Central memory CD8-positive, alpha-beta T cell (primary cell): Measurements from ENCODE around the gene VAV1.
"Not testable (repeated sequence)": the region's sequence is repeated elsewhere in the genome, so short reads cannot be mapped to it uniquely, and the experiment has no call there.

Experiments used
- ATAC-seq: fragments of 150-1000 bp; cut with Tn5 transposase; replicated peaks from 2 replicates; pipeline ENCODE4 v1.10.0; 2022; ENCODE audit warnings: mild to moderate bottlenecking, moderate FRiP score, moderate number of reproducible peaks; ENCODE audit not compliant: poor library complexity, severe bottlenecking; ENCODE audit errors: extremely low read depth
- DNase-seq, 2 donors: peaks; one replicate each; pipeline ENCODE4 v3.0.0; 2021; ENCODE audit warnings: low spot score in 2 of 2
- H3K27ac Mint-ChIP-seq: one replicate; pipeline ENCODE4 v1.8.0; 2022; ENCODE audit warnings: low read depth, mild to moderate bottlenecking, moderate library complexity, mixed read lengths
- H3K27me3 Mint-ChIP-seq: one replicate; pipeline ENCODE4 v1.8.0; 2022; ENCODE audit warnings: mixed read lengths
- H3K36me3 Mint-ChIP-seq: one replicate; pipeline ENCODE4 v1.8.0; 2022; ENCODE audit warnings: mild to moderate bottlenecking, moderate library complexity, mixed read lengths; ENCODE audit not compliant: insufficient read depth
- H3K4me1 Mint-ChIP-seq: one replicate; pipeline ENCODE4 v1.8.0; 2022; ENCODE audit warnings: mixed read lengths
- H3K4me3 Mint-ChIP-seq: one replicate; pipeline ENCODE4 v1.8.0; 2022; ENCODE audit warnings: mild to moderate bottlenecking, moderate library complexity, mixed read lengths
- H3K9me3 Mint-ChIP-seq: one replicate; pipeline ENCODE4 v1.8.0; 2022; ENCODE audit warnings: mixed read lengths

Gene VAV1

GRCh38 chr19:6793411-6793810 lies 20.9 kb downstream of the VAV1 start:
- DNase-seq (no peak), ATAC-seq (no peak)
- Mint-ChIP-seq H3K27ac (peak overlapping the region; percentile 73), H3K4me3 (no peak overlapping the region), H3K9me3 (no peaks in the 10 kb centered on the region), H3K4me1 (peaks cover 63% of the 10 kb centered on the region), H3K27me3 (no peaks in the 10 kb centered on the region), H3K36me3 (peaks cover 20% of the 10 kb centered on the region)

GRCh38 chr19:6793973-6794372 lies 21.5 kb downstream of the VAV1 start:
- no peak overlapping the region for H3K27ac Mint-ChIP-seq
- H3K4me1 Mint-ChIP-seq, result peaks cover 63% of the 10 kb centered on the region
- no peak overlapping the region for H3K4me3 Mint-ChIP-seq
- ATAC-seq, result no peak
- H3K27me3 Mint-ChIP-seq, result no peaks in the 10 kb centered on the region
- DNase-seq, result no peak
- H3K36me3 Mint-ChIP-seq, result peaks cover 16% of the 10 kb centered on the region
- no peaks in the 10 kb centered on the region for H3K9me3 Mint-ChIP-seq

- DNase-seq (no peak), ATAC-seq (no peak)
- Mint-ChIP-seq H3K4me3 (no peak overlapping the region), H3K4me1 (peaks cover 63% of the 10 kb centered on the region), H3K27me3 (no peaks in the 10 kb centered on the region), H3K9me3 (no peaks in the 10 kb centered on the region), H3K27ac (no peak overlapping the region), H3K36me3 (peaks cover 13% of the 10 kb centered on the region)
Observed at GRCh38 chr19:6794686-6795431, 22.4 kb downstream of the VAV1 start.

- Mint-ChIP-seq H3K9me3 (no peaks in the 10 kb centered on the region), H3K4me1 (peaks cover 72% of the 10 kb centered on the region), H3K4me3 (no peak overlapping the region), H3K27me3 (no peaks in the 10 kb centered on the region), H3K27ac (no peak overlapping the region), H3K36me3 (peaks cover 13% of the 10 kb centered on the region)
- ATAC-seq (no peak), DNase-seq (no peak)
Observed at GRCh38 chr19:6796278-6796677, 23.8 kb downstream of the VAV1 start.

- ATAC-seq, result no peak
- Mint-ChIP-seq H3K27ac (no peak overlapping the region), H3K4me3 (no peak overlapping the region), H3K9me3 (no peaks in the 10 kb centered on the region), H3K27me3 (no peaks in the 10 kb centered on the region), H3K4me1 (peaks cover 70% of the 10 kb centered on the region), H3K36me3 (peaks cover 16% of the 10 kb centered on the region)
- no peak for DNase-seq
Observed at GRCh38 chr19:6797646-6798045, 25.1 kb downstream of the VAV1 start.

- peaks cover 69% of the 10 kb centered on the region for H3K4me1 Mint-ChIP-seq
- H3K9me3 Mint-ChIP-seq, ATAC-seq, H3K27me3 Mint-ChIP-seq, DNase-seq: not testable (repeated sequence)
- peak overlapping the region; percentile 92 for H3K27ac Mint-ChIP-seq
- H3K36me3 Mint-ChIP-seq, result peaks cover 14% of the 10 kb centered on the region
- H3K4me3 Mint-ChIP-seq, result peak overlapping the region; percentile 85
Observed at GRCh38 chr19:6800160-6800790, 27.8 kb downstream of the VAV1 start.

- no peak for DNase-seq
- ATAC-seq, result no peak
- H3K9me3 Mint-ChIP-seq, result no peaks in the 10 kb centered on the region
- peak overlapping the region; percentile 92 for H3K27ac Mint-ChIP-seq
- no peaks in the 10 kb centered on the region for H3K27me3 Mint-ChIP-seq
- peak overlapping the region; percentile 85 for H3K4me3 Mint-ChIP-seq
- peaks cover 16% of the 10 kb centered on the region for H3K36me3 Mint-ChIP-seq
- peaks cover 64% of the 10 kb centered on the region for H3K4me1 Mint-ChIP-seq
Observed at GRCh38 chr19:6800991-6801484, 28.5 kb downstream of the VAV1 start.

- peak overlapping the region; percentile 92 for H3K27ac Mint-ChIP-seq
- no peaks in the 10 kb centered on the region for H3K27me3 Mint-ChIP-seq
- ATAC-seq (peak; percentile 71), DNase-seq (peak; percentile 67 to 68)
- H3K36me3 Mint-ChIP-seq, result peaks cover 15% of the 10 kb centered on the region
- H3K4me1 Mint-ChIP-seq, result peaks cover 62% of the 10 kb centered on the region
- peak overlapping the region; percentile 85 for H3K4me3 Mint-ChIP-seq
- H3K9me3 Mint-ChIP-seq, result no peaks in the 10 kb centered on the region
Observed at GRCh38 chr19:6801485-6802086, 29.1 kb downstream of the VAV1 start.

- Mint-ChIP-seq H3K4me1 (peaks cover 66% of the 10 kb centered on the region), H3K9me3 (no peaks in the 10 kb centered on the region), H3K27ac (peak overlapping the region; percentile 92), H3K4me3 (peak overlapping the region; percentile 85), H3K36me3 (peaks cover 15% of the 10 kb centered on the region), H3K27me3 (no peaks in the 10 kb centered on the region)
- peak; percentile 37 to 60 for DNase-seq
- peak; percentile 67 for ATAC-seq
Observed at GRCh38 chr19:6802336-6803035, 30.0 kb downstream of the VAV1 start.

- Mint-ChIP-seq H3K36me3 (peaks cover 13% of the 10 kb centered on the region), H3K4me1 (peaks cover 66% of the 10 kb centered on the region), H3K27me3 (no peaks in the 10 kb centered on the region), H3K9me3 (no peaks in the 10 kb centered on the region), H3K27ac (peak overlapping the region; percentile 92), H3K4me3 (peak overlapping the region; percentile 85)
- no peak for ATAC-seq
- no peak for DNase-seq
Observed at GRCh38 chr19:6803036-6803404, 30.5 kb downstream of the VAV1 start.

- Mint-ChIP-seq H3K27ac (peak overlapping the region; percentile 25), H3K36me3 (peaks cover 15% of the 10 kb centered on the region), H3K27me3 (no peaks in the 10 kb centered on the region), H3K4me1 (peaks cover 69% of the 10 kb centered on the region), H3K9me3 (no peaks in the 10 kb centered on the region), H3K4me3 (no peak overlapping the region)
- ATAC-seq (no peak), DNase-seq (no peak)
Observed at GRCh38 chr19:6806488-6806887, 34.0 kb downstream of the VAV1 start.

- DNase-seq (no peak), ATAC-seq (no peak)
- H3K4me3 Mint-ChIP-seq, result no peak overlapping the region
- peak overlapping the region; percentile 25 for H3K27ac Mint-ChIP-seq
- peaks cover 14% of the 10 kb centered on the region for H3K36me3 Mint-ChIP-seq
- no peaks in the 10 kb centered on the region for H3K9me3 Mint-ChIP-seq
- H3K27me3 Mint-ChIP-seq, result no peaks in the 10 kb centered on the region
- peaks cover 68% of the 10 kb centered on the region for H3K4me1 Mint-ChIP-seq
Observed at GRCh38 chr19:6807291-6807690, 34.8 kb downstream of the VAV1 start.
